Skeletal muscle tissue (tissue), 4 donors: ENCODE measurements around the gene HS3ST3B1. TPM values are rescaled to one million over a fixed set of nuclear protein-coding genes. Genes with fewer than 3 reads are reported as not detected.

Experiments
- H3K27ac ChIP-seq: one replicate; pipeline ENCODE4 v1.7.0; 2013; ENCODE audit warnings: mild to moderate bottlenecking, low read depth, low read length, inconsistent platforms
- H3K27me3 ChIP-seq, 3 donors: one replicate each; pipeline ENCODE4 v1.7.0; 2013; ENCODE audit warnings: low read length in 3 of 3; ENCODE audit not compliant: control insufficient read depth in 3 of 3, insufficient read depth in 3 of 3
- H3K36me3 ChIP-seq, 3 donors: one replicate each; pipeline ENCODE4 v1.7.0; 2013; ENCODE audit warnings: low read length in 3 of 3; ENCODE audit not compliant: control insufficient read depth in 3 of 3, insufficient read depth in 3 of 3
- H3K4me1 ChIP-seq, 3 donors: one replicate each; pipeline ENCODE4 v1.7.0; 2013; ENCODE audit warnings: low read length in 3 of 3, mild to moderate bottlenecking in 3 of 3; ENCODE audit not compliant: control insufficient read depth in 3 of 3, insufficient read depth in 3 of 3
- H3K4me3 ChIP-seq, 3 donors: one replicate each; pipeline ENCODE4 v1.7.0; 2013; ENCODE audit warnings: low read length in 3 of 3
- H3K9ac ChIP-seq, 3 donors: one replicate each; pipeline ENCODE4 v1.7.0; 2013; ENCODE audit warnings: low read length in 3 of 3, mild to moderate bottlenecking in 3 of 3, moderate library complexity in 2 of 3, low read depth in 1 of 3
- H3K9me3 ChIP-seq, 3 donors: one replicate each; pipeline ENCODE4 v1.7.0; 2013; ENCODE audit warnings: low read length in 3 of 3; ENCODE audit not compliant: control insufficient read depth in 3 of 3
- total RNA-seq: library from RNA; depleted of rRNA; stranded (reverse); fragments of >200 nt; gene quantifications from one replicate; pipeline ENCODE4 v1.2.3, GENCODE V29; 2014
- donor health status: Osteomylitis.

The HS3ST3B1 gene
- total RNA-seq, 1 donor from 2014 or later = 2.6 TPM

- peak overlapping the region; percentile 53 to 82 (median 80) for H3K4me3 ChIP-seq
- no peaks in the 10 kb centered on the region for H3K36me3 ChIP-seq
- H3K27me3 ChIP-seq = peaks cover 21 to 49% (median 45%) of the 10 kb centered on the region in 3 donors
- no peak overlapping the region for H3K27ac ChIP-seq
- H3K9ac ChIP-seq = peak overlapping the region in 2 of 3 donors; percentile 41 to 68
- peaks cover 16 to 22% (median 20%) of the 10 kb centered on the region in 3 donors for H3K4me1 ChIP-seq
- H3K9me3 ChIP-seq = no peaks in the 10 kb centered on the region
Observed at GRCh38 chr17:14308965-14309879, 8.3 kb downstream of the HS3ST3B1 start.

- Histone ChIP-seq H3K9me3 (no peaks in the 10 kb centered on the region), H3K4me3 (peak overlapping the region; percentile 53 to 82 (median 80)), H3K27ac (no peak overlapping the region), H3K9ac (peak overlapping the region in 2 of 3 donors; percentile 41 to 68), H3K4me1 (peaks cover 16 to 22% (median 20%) of the 10 kb centered on the region in 3 donors), H3K36me3 (no peaks in the 10 kb centered on the region), H3K27me3 (peaks cover 15 to 40% (median 36%) of the 10 kb centered on the region in 3 donors)
Observed at GRCh38 chr17:14310101-14310500, 9.2 kb downstream of the HS3ST3B1 start.

- no peaks in the 10 kb centered on the region for H3K9me3 ChIP-seq
- no peak overlapping the region for H3K9ac ChIP-seq
- no peaks in the 10 kb centered on the region for H3K36me3 ChIP-seq
- H3K4me1 ChIP-seq = peaks cover 16 to 22% (median 20%) of the 10 kb centered on the region in 3 donors
- H3K27ac ChIP-seq = no peak overlapping the region
- no peak overlapping the region for H3K4me3 ChIP-seq
- H3K27me3 ChIP-seq = peaks cover 14 to 35% (median 31%) of the 10 kb centered on the region in 3 donors
Observed at GRCh38 chr17:14310605-14311004, 9.7 kb downstream of the HS3ST3B1 start.

- no peaks in the 10 kb centered on the region for H3K36me3 ChIP-seq
- H3K4me3 ChIP-seq = no peak overlapping the region
- peaks cover 12 to 32% (median 25%) of the 10 kb centered on the region in 3 donors for H3K27me3 ChIP-seq
- no peak overlapping the region for H3K9ac ChIP-seq
- no peaks in the 10 kb centered on the region for H3K9me3 ChIP-seq
- H3K27ac ChIP-seq = no peak overlapping the region
- peaks cover 16 to 22% (median 20%) of the 10 kb centered on the region in 3 donors for H3K4me1 ChIP-seq
Observed at GRCh38 chr17:14311186-14311705, 10.4 kb downstream of the HS3ST3B1 start.

- no peaks in the 10 kb centered on the region for H3K36me3 ChIP-seq
- H3K27ac ChIP-seq = no peak overlapping the region
- H3K27me3 ChIP-seq = peaks cover 16 to 32% (median 25%) of the 10 kb centered on the region in 3 donors
- peaks cover 16 to 22% (median 20%) of the 10 kb centered on the region in 3 donors for H3K4me1 ChIP-seq
- H3K9me3 ChIP-seq = no peaks in the 10 kb centered on the region
- H3K4me3 ChIP-seq = no peak overlapping the region
- H3K9ac ChIP-seq = no peak overlapping the region
Observed at GRCh38 chr17:14311981-14312380, 11.1 kb downstream of the HS3ST3B1 start.

GRCh38 chr17:14312522-14312921 lies 11.6 kb downstream of the HS3ST3B1 start:
- Histone ChIP-seq H3K4me3 (no peak overlapping the region), H3K27me3 (peaks cover 14 to 29% (median 23%) of the 10 kb centered on the region in 3 donors), H3K27ac (no peak overlapping the region), H3K36me3 (no peaks in the 10 kb centered on the region), H3K9me3 (no peaks in the 10 kb centered on the region), H3K9ac (no peak overlapping the region), H3K4me1 (peaks cover 16 to 22% (median 20%) of the 10 kb centered on the region in 3 donors)

- H3K27me3 ChIP-seq = peaks cover 10 to 13% (median 11%) of the 10 kb centered on the region in 3 donors
- H3K4me1 ChIP-seq = peaks cover under 1 to 4% (median 4%) of the 10 kb centered on the region in 3 donors
- no peaks in the 10 kb centered on the region for H3K9me3 ChIP-seq
- H3K4me3 ChIP-seq = no peak overlapping the region
- no peak overlapping the region for H3K9ac ChIP-seq
- no peaks in the 10 kb centered on the region for H3K36me3 ChIP-seq
- H3K27ac ChIP-seq = no peak overlapping the region
Observed at GRCh38 chr17:14316126-14316832, 15.4 kb downstream of the HS3ST3B1 start.

- Histone ChIP-seq H3K4me3 (no peak overlapping the region), H3K36me3 (no peaks in the 10 kb centered on the region), H3K27me3 (peaks cover 5 to 11% (median 10%) of the 10 kb centered on the region in 3 donors), H3K9ac (no peak overlapping the region), H3K9me3 (no peaks in the 10 kb centered on the region), H3K4me1 (no peaks in the 10 kb centered on the region), H3K27ac (no peak overlapping the region)
Observed at GRCh38 chr17:14317383-14317782, 16.5 kb downstream of the HS3ST3B1 start.

- no peaks in the 10 kb centered on the region for H3K4me1 ChIP-seq
- peaks cover 3 to 11% (median 10%) of the 10 kb centered on the region in 3 donors for H3K27me3 ChIP-seq
- no peak overlapping the region for H3K27ac ChIP-seq
- no peak overlapping the region for H3K9ac ChIP-seq
- no peaks in the 10 kb centered on the region for H3K9me3 ChIP-seq
- H3K36me3 ChIP-seq = no peaks in the 10 kb centered on the region
- H3K4me3 ChIP-seq = no peak overlapping the region
Observed at GRCh38 chr17:14318109-14318917, 17.4 kb downstream of the HS3ST3B1 start.
